DOHH2 (cell line): ENCODE results near the gene BAG5.

Experiments used
- EZH2phosphoT487 ChIP-seq: fragments of 200-600 bp; sonication (generic); IDR thresholded peaks from 2 replicates; pipeline ENCODE4 v1.6.1; 2017; ENCODE audit warnings: borderline replicate concordance, mild to moderate bottlenecking, antibody characterized with exemption, low read length, moderate library complexity, mixed read lengths
- TF ChIP-seq, protein P1 (sequence below): fragments of 200-600 bp; sonication (generic); IDR thresholded peaks from one replicate; pipeline ENCODE4 v1.5.1; 2014; ENCODE audit warnings: antibody characterized with exemption, mild to moderate bottlenecking, low read depth, low read length; ENCODE audit not compliant: poor library complexity, severe bottlenecking

DNA sequence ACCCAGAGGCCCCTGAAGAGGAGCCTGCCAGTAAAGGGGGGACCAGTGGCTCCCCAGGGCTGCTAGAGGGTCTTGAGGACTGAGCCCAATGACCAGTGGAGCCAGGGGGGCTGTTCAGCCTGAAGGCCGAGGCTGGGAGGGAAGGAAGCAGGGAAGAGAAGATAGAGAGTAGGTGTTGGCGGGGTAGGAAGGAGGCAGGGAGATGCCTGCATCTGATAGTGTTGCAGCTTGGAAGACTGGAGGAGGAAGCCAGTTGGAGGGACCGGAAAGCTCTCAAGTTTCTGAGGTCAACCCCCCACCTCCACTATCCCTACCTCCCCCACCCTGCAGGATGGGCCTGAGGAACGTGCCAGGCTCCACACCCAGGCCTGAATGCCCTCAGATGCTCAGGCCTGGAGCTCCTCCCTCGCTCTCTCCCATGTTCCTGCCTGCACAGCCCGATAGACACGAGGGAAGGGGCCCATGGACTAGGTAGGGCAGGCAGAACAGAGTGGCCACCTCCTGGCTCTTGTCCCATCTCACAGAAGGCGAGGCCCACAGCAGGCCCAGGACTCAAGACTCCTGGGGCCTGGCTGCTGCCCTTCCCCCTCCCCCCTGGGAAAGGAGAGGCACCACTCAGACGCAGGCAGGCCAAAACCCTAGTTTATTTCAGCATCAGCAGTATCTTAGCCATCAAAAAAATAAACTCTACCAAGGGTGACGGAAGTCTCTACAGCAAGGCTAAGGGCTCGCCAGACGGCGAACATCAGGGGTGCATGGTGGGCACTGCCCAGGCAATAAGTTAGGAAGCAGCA lies 43.2 kb downstream of the BAG5 start:
- TF ChIP-seq EZH2phosphoT487: no peak
- TF ChIP-seq, protein P1, sequence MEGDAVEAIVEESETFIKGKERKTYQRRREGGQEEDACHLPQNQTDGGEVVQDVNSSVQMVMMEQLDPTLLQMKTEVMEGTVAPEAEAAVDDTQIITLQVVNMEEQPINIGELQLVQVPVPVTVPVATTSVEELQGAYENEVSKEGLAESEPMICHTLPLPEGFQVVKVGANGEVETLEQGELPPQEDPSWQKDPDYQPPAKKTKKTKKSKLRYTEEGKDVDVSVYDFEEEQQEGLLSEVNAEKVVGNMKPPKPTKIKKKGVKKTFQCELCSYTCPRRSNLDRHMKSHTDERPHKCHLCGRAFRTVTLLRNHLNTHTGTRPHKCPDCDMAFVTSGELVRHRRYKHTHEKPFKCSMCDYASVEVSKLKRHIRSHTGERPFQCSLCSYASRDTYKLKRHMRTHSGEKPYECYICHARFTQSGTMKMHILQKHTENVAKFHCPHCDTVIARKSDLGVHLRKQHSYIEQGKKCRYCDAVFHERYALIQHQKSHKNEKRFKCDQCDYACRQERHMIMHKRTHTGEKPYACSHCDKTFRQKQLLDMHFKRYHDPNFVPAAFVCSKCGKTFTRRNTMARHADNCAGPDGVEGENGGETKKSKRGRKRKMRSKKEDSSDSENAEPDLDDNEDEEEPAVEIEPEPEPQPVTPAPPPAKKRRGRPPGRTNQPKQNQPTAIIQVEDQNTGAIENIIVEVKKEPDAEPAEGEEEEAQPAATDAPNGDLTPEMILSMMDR: no peak
